ENCODE measurements around the gene DPP10.

DPP10 gene

DNA sequence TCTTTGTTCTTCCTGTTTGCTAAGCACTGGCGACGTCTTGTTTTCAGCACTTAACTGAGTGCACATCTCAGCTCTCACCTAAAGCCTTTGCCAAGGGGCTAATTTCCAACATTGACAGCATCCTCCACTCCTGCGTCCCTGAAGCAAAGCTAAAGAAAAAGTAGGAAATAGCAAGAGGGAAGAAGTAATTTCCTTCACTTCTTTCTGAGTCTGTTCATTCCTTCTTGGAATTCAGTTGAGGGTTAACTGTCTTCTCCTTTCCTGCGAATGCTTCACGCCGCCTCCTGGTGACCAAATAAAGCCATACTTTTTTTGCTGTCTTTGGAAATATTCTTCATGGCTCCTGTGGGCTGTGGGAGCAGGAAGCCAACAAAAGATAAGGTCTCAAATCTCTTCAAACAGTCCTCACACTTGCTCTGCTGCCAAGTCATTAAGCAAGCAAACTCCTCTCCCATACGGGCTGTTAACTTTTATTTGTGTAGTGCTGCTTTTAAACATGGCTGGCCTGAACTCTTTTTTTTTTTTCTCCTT lies 100.9 kb downstream of the DPP10 start:
- DNase-seq (ENCODE audit: low read depth in 2 of 2): peak; percentile 8 to 61
- TF ChIP-seq, protein P1, sequence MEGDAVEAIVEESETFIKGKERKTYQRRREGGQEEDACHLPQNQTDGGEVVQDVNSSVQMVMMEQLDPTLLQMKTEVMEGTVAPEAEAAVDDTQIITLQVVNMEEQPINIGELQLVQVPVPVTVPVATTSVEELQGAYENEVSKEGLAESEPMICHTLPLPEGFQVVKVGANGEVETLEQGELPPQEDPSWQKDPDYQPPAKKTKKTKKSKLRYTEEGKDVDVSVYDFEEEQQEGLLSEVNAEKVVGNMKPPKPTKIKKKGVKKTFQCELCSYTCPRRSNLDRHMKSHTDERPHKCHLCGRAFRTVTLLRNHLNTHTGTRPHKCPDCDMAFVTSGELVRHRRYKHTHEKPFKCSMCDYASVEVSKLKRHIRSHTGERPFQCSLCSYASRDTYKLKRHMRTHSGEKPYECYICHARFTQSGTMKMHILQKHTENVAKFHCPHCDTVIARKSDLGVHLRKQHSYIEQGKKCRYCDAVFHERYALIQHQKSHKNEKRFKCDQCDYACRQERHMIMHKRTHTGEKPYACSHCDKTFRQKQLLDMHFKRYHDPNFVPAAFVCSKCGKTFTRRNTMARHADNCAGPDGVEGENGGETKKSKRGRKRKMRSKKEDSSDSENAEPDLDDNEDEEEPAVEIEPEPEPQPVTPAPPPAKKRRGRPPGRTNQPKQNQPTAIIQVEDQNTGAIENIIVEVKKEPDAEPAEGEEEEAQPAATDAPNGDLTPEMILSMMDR (IDR thresholded peaks at IDR 0.05; ENCODE audit: low read depth, low read length): no peak
- H3K4me3 ChIP-seq (replicated peaks in 1 of 2; ENCODE audit: low read depth in 2 of 2, low read length in 2 of 2): no peak overlapping the region

DNA sequence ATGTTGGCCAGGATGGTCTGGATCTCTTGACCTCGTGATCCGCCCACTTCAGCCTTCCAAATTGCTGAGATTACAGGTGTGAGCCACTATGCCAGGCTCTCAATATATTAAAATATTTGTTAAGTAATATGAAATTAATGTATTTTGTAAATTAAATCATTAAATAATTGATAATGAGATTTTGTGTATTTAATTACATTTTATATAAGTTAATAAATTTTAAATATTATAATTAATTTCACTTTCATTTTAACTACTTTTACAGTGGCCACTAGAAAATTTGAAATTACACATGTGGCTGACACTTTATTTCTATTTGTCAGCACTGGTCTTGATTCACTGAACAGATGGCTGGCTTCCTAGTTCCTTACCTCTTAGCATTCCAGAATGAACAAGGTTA lies 102.6 kb downstream of the DPP10 start:
- DNase-seq (ENCODE audit: low read depth in 2 of 2): no peak
- TF ChIP-seq, protein P1 (IDR thresholded peaks at IDR 0.05; ENCODE audit: low read depth, low read length): no peak

DNA sequence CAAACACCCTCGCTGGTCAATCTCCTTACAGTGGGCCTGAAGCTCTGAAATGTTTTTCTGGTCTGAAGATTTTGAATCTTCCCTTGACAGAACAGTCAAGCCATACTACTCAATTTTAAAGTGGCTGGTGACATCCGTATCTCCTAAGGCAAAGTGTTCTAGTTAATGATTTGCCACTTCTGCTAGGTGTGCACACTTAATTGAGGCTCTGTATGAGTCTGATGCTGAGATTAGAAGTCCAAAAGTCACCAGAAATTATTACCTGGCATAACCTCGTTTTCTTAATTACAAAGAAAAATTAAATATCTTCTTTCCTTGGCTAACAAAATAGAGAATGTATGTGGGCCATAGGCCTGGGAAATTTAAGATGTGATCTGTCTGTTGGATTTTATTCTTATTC lies 104.1 kb downstream of the DPP10 start:
- DNase-seq (ENCODE audit: low read depth in 2 of 2): no peak
- H3K4me3 ChIP-seq (replicated peaks in 1 of 2; ENCODE audit: low read depth in 2 of 2, low read length in 2 of 2): no peak overlapping the region
- TF ChIP-seq, protein P1 (IDR thresholded peaks at IDR 0.05; ENCODE audit: low read depth, low read length): no peak

More for the DNA sequence above, 102.6 kb downstream of the DPP10 start:
- no peak overlapping the region for H3K4me3 ChIP-seq (replicated peaks in 1 of 2; ENCODE audit: low read depth in 2 of 2, low read length in 2 of 2)

DNA sequence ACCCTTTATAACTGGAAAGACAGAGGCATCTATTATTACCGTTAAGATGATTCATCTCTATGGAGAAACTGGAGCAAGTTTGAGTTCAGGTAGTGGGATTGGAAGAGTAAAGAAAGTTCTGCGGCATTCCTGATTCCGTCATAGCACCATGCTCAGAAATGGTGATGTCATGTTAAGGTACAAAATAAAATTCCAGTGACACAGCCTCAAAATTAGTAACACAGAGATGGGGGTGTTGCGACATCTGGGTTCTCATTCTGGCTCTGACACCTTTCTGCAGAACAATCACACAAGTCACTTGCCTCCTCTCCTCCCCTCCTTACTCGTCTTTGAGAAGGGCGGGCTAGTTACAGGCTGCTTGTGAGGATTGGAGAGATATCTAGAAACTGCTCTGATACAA lies 105.7 kb downstream of the DPP10 start:
- TF ChIP-seq, protein P1 (IDR thresholded peaks at IDR 0.05; ENCODE audit: low read depth, low read length): no peak

DNA sequence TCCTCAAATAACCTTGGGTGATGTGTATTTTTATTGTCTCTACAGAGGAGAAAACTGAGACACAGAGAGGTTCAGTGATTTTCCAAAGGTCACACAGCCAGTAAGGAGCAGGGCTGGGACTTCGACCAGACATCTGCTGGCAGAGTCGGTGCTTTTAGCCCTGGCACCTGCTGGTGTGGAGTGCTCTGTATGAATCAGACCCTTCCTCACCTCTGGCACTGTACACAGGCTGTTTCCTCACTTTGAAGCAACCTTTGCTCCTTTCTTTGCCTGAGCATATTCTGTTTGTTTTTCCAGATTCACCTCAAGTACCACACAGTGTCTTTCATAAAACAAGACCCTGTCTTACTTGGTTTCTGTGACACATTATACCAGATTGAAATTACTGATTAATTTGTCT lies 107.9 kb downstream of the DPP10 start:
- no peak overlapping the region for H3K4me3 ChIP-seq (replicated peaks in 1 of 2; ENCODE audit: low read depth in 2 of 2, low read length in 2 of 2)
- TF ChIP-seq, protein P1 (IDR thresholded peaks at IDR 0.05; ENCODE audit: low read depth, low read length): no peak
- DNase-seq (ENCODE audit: low read depth in 2 of 2): no peak

More for the DNA sequence above, 105.7 kb downstream of the DPP10 start:
- no peak overlapping the region for H3K4me3 ChIP-seq (replicated peaks in 1 of 2; ENCODE audit: low read depth in 2 of 2, low read length in 2 of 2)
- DNase-seq (ENCODE audit: low read depth in 2 of 2): no peak

DNA sequence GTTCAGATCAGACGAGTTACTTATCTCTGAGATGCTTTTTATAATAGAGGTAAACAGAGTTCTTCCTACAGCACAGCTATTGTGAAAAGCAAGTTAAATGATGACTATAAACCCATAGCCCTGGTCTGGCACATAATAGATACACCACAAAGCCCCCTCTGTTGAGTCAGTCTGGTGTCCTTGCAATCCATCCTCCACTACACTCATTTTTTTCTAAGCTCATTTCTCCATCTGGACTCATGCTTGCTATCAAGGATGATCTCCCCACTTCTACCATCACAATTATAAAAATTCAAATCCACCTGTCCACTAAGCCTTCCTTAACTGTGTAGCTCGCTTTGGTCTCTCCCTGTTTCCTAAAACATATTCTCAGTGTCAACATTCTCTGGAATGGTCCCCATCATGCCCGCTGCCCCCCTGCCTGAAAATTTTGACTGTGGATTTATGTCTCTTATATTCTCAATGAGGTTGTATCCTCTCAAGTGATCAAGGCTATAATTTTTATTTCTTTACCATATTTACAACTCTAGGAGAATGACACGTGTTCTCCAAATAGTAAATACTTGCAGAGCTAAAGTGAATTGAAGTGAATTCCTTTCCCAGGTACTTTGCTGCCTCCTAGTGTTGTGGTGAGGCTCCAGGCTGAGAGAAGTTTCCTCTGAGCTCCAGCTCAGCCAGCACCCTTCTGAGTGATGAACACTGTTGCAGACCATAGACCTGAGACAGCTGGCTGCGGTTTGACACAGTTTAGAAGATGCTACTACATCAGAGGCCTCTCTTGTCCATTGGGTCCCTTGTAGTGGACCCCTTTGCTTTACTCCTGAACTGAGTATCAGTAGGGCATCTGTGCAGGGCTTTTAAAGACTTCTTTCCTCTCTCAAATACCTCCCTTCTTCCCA lies 108.7 kb downstream of the DPP10 start:
- TF ChIP-seq, protein P1 (IDR thresholded peaks at IDR 0.05; ENCODE audit: low read depth, low read length): peak; percentile 66
- DNase-seq (ENCODE audit: low read depth in 2 of 2): peak; percentile 60 to 68

More for the DNA sequence above, 108.7 kb downstream of the DPP10 start:
- H3K4me3 ChIP-seq (replicated peaks in 1 of 2; ENCODE audit: low read depth in 2 of 2, low read length in 2 of 2): no peak overlapping the region

All from cardiac fibroblast (primary cell).